ENCODE data around the gene ARNT2.

Gene ARNT2

DNA sequence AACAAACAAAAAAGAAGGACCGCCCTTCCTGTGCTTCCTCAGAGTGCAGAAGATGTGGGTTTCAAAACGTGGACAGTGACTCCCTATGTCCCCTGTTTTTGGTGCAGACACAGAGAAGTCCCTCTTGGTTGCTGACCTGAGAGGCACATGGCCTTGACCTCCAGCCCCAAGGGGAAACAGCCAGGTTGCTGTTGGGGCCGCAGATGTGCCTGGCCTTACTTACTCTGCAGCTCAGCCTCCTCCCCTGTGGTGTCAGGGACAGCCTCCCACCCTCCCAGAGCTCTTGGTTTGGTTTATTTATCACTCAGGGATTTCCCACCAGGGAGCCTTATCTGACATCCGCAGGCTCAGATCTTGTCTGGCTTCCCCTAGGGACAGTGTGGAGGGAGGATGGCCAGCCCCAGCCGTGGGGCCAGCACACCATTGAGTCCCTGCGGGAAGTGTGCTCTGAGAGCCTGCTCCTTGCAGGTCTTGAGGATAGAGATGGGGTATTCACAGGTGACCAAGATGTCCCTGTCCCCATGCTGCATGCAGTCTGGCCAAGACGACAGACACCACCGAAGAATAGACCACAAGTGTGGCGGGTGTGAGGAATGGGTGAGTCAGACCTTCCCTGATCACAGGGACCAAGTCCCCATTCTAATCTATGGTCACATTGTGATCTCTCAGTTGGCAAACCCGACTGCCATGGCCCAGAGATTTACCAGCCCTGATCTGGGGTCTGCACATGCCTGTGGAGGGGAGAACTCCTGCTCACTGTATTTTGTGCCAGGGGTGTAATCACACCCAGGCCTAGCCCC, 156.6 kb downstream of the ARNT2 start:
- DNase-seq, result no peak

GRCh38 chr15:80561500-80561899, 157.3 kb downstream of the ARNT2 start:
- DNase-seq, result no peak

- no peak for DNase-seq
Observed at GRCh38 chr15:80562033-80562432, 157.9 kb downstream of the ARNT2 start.

GRCh38 chr15:80562846-80563245, 158.7 kb downstream of the ARNT2 start:
- DNase-seq, result no peak

DNA sequence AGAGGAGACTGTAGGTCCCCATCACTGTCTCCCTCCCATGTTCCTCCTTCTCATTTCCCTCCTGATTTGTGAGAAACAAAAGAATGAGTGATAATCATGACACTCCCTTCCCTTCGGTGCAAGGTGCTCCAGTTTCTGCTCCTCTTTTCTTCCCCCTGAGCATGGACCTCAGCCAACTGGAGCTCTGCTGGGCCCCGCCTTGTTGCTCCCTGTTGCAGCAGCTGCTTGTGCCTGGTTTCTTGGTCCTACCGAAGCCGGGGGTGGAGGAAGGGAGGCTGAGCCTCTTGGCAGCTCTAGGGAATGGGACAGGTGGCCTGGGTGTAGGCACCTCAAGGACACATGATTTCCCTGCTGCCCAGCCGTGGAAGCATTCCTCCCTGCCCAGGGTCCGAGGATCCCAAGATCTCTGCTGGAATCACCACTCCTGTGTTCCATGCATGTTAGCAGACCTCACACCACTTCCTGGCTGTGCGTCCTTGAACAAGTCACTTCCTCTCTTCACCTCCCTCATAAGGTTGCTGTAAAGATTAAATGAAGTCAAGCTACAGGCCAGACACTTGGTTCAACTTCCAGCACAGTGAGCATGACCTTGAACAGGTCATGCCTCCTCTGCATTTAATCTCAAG, 159.3 kb downstream of the ARNT2 start:
- no peak for DNase-seq

DNA sequence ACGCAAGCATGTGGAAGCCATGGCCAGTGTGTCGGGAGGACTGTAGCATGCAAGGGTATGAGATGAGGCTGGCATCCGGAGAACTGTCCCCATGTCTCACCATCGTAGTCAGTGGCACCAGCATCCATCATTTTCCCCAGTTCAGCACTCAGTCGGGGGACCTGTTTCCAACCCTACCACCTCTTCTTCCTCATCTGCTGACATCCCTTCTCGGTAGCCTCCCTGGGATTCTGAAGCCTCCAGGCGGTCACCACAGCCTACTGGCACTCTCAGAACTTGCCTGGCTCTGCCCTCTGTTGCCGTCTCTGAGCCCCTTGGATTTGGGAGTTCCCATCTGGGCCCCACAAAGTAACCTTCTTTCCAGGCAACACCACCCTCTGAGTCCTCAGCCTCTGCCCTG, 159.9 kb downstream of the ARNT2 start:
- DNase-seq, result no peak

DNA sequence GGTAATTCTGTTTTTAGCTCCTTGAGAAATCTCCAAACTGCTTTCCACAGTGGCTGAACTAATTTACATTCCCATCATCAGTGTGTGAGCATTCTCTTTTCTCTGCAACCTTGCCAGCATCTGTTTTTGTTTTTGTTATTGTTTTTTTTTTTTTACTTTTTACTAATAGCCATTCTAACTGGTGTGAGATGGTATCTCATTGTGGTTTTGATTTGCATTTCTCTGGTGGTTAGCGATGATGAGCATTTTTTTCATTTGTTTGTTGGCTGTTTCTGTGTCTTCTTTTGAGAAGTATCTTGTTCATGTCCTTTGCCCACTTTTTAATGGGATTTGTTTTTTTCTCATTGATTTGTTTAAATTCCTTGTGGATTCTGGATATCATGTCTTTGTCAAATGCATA, 161.2 kb downstream of the ARNT2 start:
- no peak for DNase-seq

GRCh38 chr15:80565988-80566387, 161.8 kb downstream of the ARNT2 start:
- DNase-seq, result no peak

DNA sequence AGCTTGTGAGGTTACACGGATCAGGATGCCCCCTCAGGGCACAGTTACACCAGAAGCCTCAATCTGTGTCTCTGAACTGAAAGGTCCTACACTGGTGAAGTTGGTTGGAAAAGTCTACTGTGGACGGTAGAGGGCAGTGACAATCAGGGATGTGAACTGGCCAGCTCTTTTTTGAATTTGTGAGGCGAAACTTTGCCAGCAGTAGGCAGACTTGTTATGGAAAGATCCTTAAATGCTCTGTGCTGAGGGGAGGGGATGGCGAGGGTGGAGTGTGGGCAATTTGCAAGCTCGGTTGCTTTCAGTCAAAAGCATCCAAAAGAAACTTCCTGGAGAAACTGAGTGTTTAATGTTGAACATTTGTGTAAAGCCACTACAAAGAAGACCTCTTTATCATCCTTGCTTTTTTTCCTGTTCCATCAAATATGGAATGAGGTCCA, 163.6 kb downstream of the ARNT2 start:
- peak in 1 of 2 experiments; percentile 25 for DNase-seq

GRCh38 chr15:80568298-80568697, 164.1 kb downstream of the ARNT2 start:
- no peak for DNase-seq

- DNase-seq, result no peak
Observed at GRCh38 chr15:80568876-80569605, 164.9 kb downstream of the ARNT2 start.

DNA sequence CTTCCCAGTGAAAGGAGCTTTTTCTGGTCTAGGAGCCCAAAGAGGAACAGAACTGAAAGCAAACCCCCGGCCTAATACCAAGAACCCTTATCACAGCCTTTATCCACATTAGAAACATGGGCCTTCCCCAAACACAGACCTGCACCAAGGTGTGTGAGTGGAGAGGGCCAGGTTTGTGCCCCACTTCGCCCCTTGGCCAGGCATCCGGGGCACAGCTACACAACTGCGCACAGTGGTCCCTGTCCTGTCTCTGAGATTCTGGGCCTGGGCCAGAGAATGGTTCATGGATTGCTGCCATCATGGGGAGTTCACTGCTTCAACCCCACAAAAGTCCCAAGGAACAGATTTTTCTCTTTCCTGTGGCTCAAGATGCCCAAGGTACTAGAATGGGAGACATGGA, 165.5 kb downstream of the ARNT2 start:
- DNase-seq, result no peak

DNA sequence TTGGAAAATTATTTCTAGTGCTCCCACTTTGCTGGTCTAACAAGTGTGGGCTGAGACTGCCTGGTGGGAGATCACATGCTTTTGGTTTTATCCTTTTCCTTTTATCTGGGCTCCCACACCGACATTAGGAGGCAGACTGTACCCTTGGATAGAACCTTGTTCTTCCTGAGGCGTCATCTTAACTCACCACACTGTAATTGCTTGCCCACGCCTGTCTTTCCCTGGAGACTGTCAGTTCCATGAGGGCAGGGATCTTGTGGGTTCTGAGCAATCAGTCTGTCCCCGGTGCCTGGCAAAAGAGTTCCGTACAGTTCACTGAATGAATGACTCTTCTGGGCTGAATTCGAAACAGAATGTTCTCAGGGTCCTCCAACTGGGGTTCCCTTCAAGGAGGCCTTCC, 166.4 kb downstream of the ARNT2 start:
- DNase-seq, result no peak

DNA sequence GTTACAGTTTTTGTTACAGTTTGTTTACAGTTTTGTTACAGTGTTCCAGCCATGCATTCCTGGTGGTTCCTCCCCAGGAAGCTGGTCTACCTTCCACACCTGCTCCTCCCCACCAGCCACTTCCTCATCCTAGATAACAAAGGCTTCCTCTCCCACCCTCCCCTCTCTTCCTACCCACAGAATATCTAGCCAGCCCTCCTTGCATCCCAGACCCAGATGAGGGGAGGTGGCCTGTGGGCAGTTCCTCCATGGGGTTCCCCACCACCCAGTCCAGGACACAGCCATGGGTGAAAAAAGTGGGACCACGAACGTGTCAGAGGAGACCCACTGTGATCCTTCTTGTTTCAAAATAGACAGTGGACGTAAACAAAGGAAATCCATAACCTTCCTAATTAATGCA, 168.2 kb downstream of the ARNT2 start:
- DNase-seq, result no peak

- DNase-seq, result no peak
Observed at GRCh38 chr15:80573606-80574005, 169.4 kb downstream of the ARNT2 start.

- DNase-seq, result no peak
Observed at GRCh38 chr15:80574590-80574989, 170.4 kb downstream of the ARNT2 start.

- DNase-seq, result no peak
Observed at GRCh38 chr15:80576519-80577090, 172.4 kb downstream of the ARNT2 start.

DNA sequence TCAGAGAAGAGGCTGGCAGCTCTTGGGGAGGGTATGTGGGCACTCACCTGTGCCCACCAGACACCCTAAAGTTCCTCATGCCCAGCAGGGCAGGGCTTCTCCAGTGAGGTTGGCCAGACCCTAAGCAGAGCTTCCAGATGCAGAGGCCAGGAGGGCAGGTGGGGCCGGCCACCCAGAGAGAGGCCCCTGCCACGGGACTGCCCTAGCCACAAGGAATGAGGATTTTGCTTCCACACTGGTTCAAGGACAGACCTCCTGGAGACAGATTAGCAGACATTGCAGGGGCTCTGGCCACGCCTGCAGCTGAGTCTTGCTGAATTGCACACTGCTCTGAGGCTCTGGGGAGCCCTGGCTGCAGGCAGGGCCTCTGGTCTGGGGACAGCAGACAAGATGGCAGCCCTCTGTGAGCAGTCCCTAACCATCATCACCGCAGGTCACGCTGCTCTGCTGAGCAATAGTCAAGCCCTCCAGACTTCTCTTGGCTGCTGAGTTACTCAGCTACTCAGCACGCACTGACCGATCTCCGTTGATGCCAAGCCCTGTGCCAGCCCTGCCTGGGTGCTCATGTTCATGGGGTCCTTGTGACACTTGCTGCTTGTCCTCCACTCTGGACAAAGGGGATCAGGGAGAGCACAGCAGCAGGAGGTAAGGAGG, 173.5 kb downstream of the ARNT2 start:
- DNase-seq, result no peak

- no peak for DNase-seq
Observed at GRCh38 chr15:80578206-80578595, 174.0 kb downstream of the ARNT2 start.

DNA sequence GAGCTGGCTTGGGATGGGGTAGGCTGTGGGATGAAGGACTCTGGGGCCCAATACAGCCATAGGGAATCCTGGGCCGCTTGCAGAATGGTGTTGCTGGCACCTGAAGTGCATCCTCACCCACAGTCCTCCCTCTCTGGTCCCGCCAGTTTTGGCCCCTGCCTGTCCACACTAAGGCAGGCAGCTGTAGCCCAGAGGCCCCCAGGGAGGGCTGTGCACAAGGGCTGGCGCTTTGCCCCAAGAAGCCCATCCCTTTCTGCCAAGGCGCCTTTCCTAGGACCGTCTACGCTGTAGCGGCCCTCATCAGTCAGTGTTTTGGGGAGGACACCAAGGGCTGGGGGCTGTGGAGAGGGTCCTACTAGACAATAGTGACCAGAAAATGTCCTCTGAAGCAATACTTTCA, 174.7 kb downstream of the ARNT2 start:
- DNase-seq, result no peak

DNA sequence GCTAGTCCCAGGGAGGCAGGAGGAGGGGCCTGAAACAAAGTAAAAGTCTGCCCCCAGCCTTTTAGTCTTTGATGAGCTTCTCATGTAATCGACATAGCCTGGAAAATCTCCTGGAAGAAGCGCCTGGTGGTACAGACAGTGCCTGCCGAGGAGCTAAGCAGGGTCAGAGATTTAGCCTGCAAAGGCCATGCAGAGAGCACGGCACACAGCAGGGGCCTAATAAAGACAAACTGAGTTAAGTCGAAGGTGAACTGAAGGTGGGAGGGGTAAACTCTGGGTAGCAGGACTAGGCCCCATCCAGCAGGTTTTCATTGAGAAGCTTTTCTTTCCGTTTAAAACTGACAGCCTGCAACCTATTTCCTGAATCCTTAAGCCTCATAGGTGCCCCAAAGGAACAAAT, 175.4 kb downstream of the ARNT2 start:
- DNase-seq, result no peak

DNA sequence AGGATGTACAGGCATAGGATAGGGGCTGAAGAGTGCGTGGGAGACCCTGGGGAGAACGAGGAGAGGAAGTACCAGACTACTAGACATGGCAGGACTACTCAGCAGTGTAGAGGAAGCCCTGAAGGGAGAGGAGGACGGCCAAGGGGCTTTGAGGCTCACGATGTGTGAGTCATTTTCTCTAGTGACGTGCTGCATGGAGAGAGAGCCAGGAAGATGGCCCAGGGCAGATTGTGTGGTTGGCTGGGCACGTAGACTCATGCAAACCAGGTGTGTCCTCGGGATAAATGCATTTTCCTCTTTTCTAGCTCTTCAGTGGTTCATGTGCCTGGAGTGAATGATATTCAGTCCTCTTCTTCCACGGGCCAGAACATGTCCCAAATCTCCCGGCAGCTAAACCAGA, 175.9 kb downstream of the ARNT2 start:
- no peak for DNase-seq
